H9 (cell line): ENCODE data around the gene LYRM1. TPM values are rescaled to one million over a fixed set of nuclear protein-coding genes. Genes with fewer than 3 reads are reported as not detected.

ENCODE experiments used
- DNase-seq: peaks from one replicate; pipeline ENCODE4 v3.0.0-alpha.2; 2017
- H2AFZ ChIP-seq: one replicate; pipeline ENCODE4 v1.6.1; 2013; ENCODE audit warnings: mild to moderate bottlenecking, low read length, control low read depth, moderate library complexity
- H2AK5ac ChIP-seq: 2 replicates; pipeline ENCODE4 v1.6.1; 2013; ENCODE audit warnings: low read length, control low read depth, mixed read lengths; ENCODE audit not compliant: insufficient read length
- H2BK120ac ChIP-seq: one replicate; pipeline ENCODE4 v1.6.1; 2013; ENCODE audit warnings: low read depth, mild to moderate bottlenecking, low read length, control low read depth, inconsistent platforms; ENCODE audit not compliant: poor library complexity, severe bottlenecking
- H2BK12ac ChIP-seq: 2 replicates; pipeline ENCODE4 v1.6.1; 2013; ENCODE audit warnings: low read length, control low read depth, mixed read lengths, low read depth; ENCODE audit not compliant: insufficient read length
- H2BK15ac ChIP-seq: 2 replicates; pipeline ENCODE4 v1.6.1; 2013; ENCODE audit warnings: low read depth, low read length, control low read depth
- H2BK20ac ChIP-seq: one replicate; pipeline ENCODE4 v1.6.1; 2013; ENCODE audit warnings: low read depth, mild to moderate bottlenecking, low read length, control low read depth, inconsistent platforms; ENCODE audit not compliant: poor library complexity, severe bottlenecking
- H2BK5ac ChIP-seq: 2 replicates; pipeline ENCODE4 v1.6.1; 2013; ENCODE audit warnings: low read length, control low read depth, mixed read lengths; ENCODE audit not compliant: insufficient read length
- H3K14ac ChIP-seq: 2 replicates; pipeline ENCODE4 v1.6.1; 2013; ENCODE audit warnings: low read length, control low read depth; ENCODE audit not compliant: insufficient read depth
- H3K18ac ChIP-seq: 2 replicates; pipeline ENCODE4 v1.6.1; 2013; ENCODE audit warnings: low read depth, mild to moderate bottlenecking, mixed read lengths, low read length, control low read depth; ENCODE audit not compliant: insufficient read length
- H3K23ac ChIP-seq: 2 replicates; pipeline ENCODE4 v1.6.1; 2013; ENCODE audit warnings: low read length, control low read depth, mixed read lengths, low read depth; ENCODE audit not compliant: insufficient read length
- H3K23me2 ChIP-seq: 2 replicates; pipeline ENCODE4 v1.6.1; 2013; ENCODE audit warnings: low read depth, mild to moderate bottlenecking, mixed read lengths, low read length, control low read depth; ENCODE audit not compliant: insufficient read length, poor library complexity, severe bottlenecking
- H3K27ac ChIP-seq: 2 replicates; pipeline ENCODE4 v1.5.1; 2013; ENCODE audit warnings: low read length, control low read depth, mixed read lengths, low read depth; ENCODE audit not compliant: insufficient read length
- H3K27me3 ChIP-seq: 2 replicates; pipeline ENCODE4 v1.6.1; 2013; ENCODE audit warnings: low read length, control low read depth, inconsistent platforms; ENCODE audit not compliant: insufficient read depth
- H3K4ac ChIP-seq: 2 replicates; pipeline ENCODE4 v1.6.1; 2013; ENCODE audit warnings: low read depth, mild to moderate bottlenecking, control low read depth, inconsistent platforms, low read length, moderate library complexity
- H3K4me1 ChIP-seq: 2 replicates; pipeline ENCODE4 v1.6.1; 2013; ENCODE audit warnings: low read length, control low read depth, inconsistent platforms; ENCODE audit not compliant: insufficient read depth
- H3K4me2 ChIP-seq: 2 replicates; pipeline ENCODE4 v1.6.1; 2013; ENCODE audit warnings: low read length, control low read depth, mixed read lengths; ENCODE audit not compliant: insufficient read length, insufficient read depth
- H3K56ac ChIP-seq: 2 replicates; pipeline ENCODE4 v1.6.1; 2013; ENCODE audit warnings: low read depth, mild to moderate bottlenecking, mixed read lengths, low read length, control low read depth; ENCODE audit not compliant: insufficient read length
- H3K79me1 ChIP-seq: 2 replicates; pipeline ENCODE4 v1.6.1; 2013; ENCODE audit warnings: low read depth, mild to moderate bottlenecking, moderate library complexity, low read length, control low read depth, inconsistent platforms; ENCODE audit not compliant: insufficient read depth, poor library complexity, severe bottlenecking
- H3K79me2 ChIP-seq: 2 replicates; pipeline ENCODE4 v1.6.1; 2013; ENCODE audit warnings: low read length, control low read depth, inconsistent platforms; ENCODE audit not compliant: insufficient read depth
- H3K9ac ChIP-seq: 2 replicates; pipeline ENCODE4 v1.6.1; 2013; ENCODE audit warnings: low read length, control low read depth, mixed read lengths; ENCODE audit not compliant: insufficient read length; ENCODE audit errors: extremely low read depth
- H3K9me3 ChIP-seq: one replicate; pipeline ENCODE4 v1.6.1; 2013; ENCODE audit warnings: low read depth, low read length, inconsistent platforms; ENCODE audit not compliant: control insufficient read depth
- H3T11ph ChIP-seq: one replicate; pipeline ENCODE4 v1.6.1; 2013; ENCODE audit warnings: mild to moderate bottlenecking, low read length, control low read depth, inconsistent platforms
- H4K20me1 ChIP-seq: one replicate; pipeline ENCODE4 v1.6.1; 2013; ENCODE audit not compliant: control insufficient read depth, insufficient read length, insufficient read depth
- H4K5ac ChIP-seq: 2 replicates; pipeline ENCODE4 v1.6.1; 2013; ENCODE audit warnings: low read depth, mild to moderate bottlenecking, mixed read lengths, low read length, control low read depth; ENCODE audit not compliant: insufficient read length
- H4K8ac ChIP-seq: replicated peaks from 2 replicates; pipeline ENCODE4 v1.6.1; 2013; ENCODE audit warnings: low read length, control low read depth, mixed read lengths, low read depth; ENCODE audit not compliant: insufficient read length
- H4K91ac ChIP-seq: 2 replicates; pipeline ENCODE4 v1.6.1; 2013; ENCODE audit warnings: low read depth, mild to moderate bottlenecking, moderate library complexity, mixed read lengths, low read length, control low read depth; ENCODE audit not compliant: insufficient read length
- H3K27ac Mint-ChIP-seq, 3 experiments: 2 replicates in 2 of 3; 3 replicates in 1 of 3; pipeline ENCODE4 v1.8.0; 2020 to 2021; ENCODE audit warnings: mixed read lengths in 3 of 3, mild to moderate bottlenecking in 1 of 3, moderate library complexity in 1 of 3
- H3K27me3 Mint-ChIP-seq: 2 replicates; pipeline ENCODE4 v1.8.0; 2021; ENCODE audit warnings: low read depth, mild to moderate bottlenecking, moderate library complexity, mixed read lengths
- H3K36me3 Mint-ChIP-seq, 3 experiments: 2 replicates in 2 of 3; 3 replicates in 1 of 3; pipeline ENCODE4 v1.8.0; 2020 to 2021; ENCODE audit warnings: low read depth in 3 of 3, mixed read lengths in 3 of 3; ENCODE audit not compliant: insufficient read depth in 1 of 3
- H3K4me1 Mint-ChIP-seq, 2 experiments: 2 replicates each; pipeline ENCODE4 v1.8.0; 2020; ENCODE audit warnings: mixed read lengths in 2 of 2
- H3K4me3 Mint-ChIP-seq, 2 experiments: 2 replicates in 1 of 2; 3 replicates in 1 of 2; pipeline ENCODE4 v1.8.0; 2020 to 2021; ENCODE audit warnings: mild to moderate bottlenecking in 2 of 2, mixed read lengths in 2 of 2, moderate library complexity in 1 of 2
- H3K9me3 Mint-ChIP-seq, 2 experiments: 2 replicates in 1 of 2; 3 replicates in 1 of 2; pipeline ENCODE4 v1.8.0; 2020; ENCODE audit warnings: mild to moderate bottlenecking in 2 of 2, mixed read lengths in 2 of 2, moderate library complexity in 1 of 2
- CTCF ChIP-seq: fragments of 200-600 bp; sonication (generic); conservative IDR thresholded peaks from 3 replicates; pipeline ENCODE4 v1.8.0; 2021; ENCODE audit warnings: antibody characterized with exemption, mild to moderate bottlenecking
- WGBS: extraction: QIAGEN DNeasy Blood & Tissue Kit; methylation state at CpG from one replicate; pipeline ENCODE4 v1.1.7; 2013; ENCODE audit warnings: missing lambda C conversion rate, low lambda C conversion rate, mixed read lengths; ENCODE audit not compliant: insufficient read length; ENCODE audit errors: extremely low coverage; 5-methylcytosine and 5-hydroxymethylcytosine counted together
- total RNA-seq: library from RNA; stranded (reverse); gene quantifications from 2 replicates; pipeline ENCODE4 v1.2.1, GENCODE V29; 2021

LYRM1 gene
- total RNA-seq, 1 experiment from 2014 or later, result 9.6 TPM

GRCh38 chr16:20886320-20886719 lies 14.3 kb upstream of the LYRM1 start:
- no peaks in the 10 kb centered on the region for H3K27me3 ChIP-seq
- Mint-ChIP-seq H3K27ac (no peak overlapping the region), H3K4me1 (peaks cover 19 to 25% of the 10 kb centered on the region in 2 experiments), H3K27me3 (no peaks in the 10 kb centered on the region), H3K9me3 (no peaks in the 10 kb centered on the region), H3K4me3 (no peak overlapping the region), H3K36me3 (peaks cover 0 to 10% (median 2%) of the 10 kb centered on the region in 3 experiments; a peak in 3 of 7 replicates)
- H3K18ac ChIP-seq, result no peak overlapping the region
- H3K14ac ChIP-seq, result no peak overlapping the region
- no peak overlapping the region for H4K5ac ChIP-seq
- H3K79me1 ChIP-seq, result peaks cover 6% of the 10 kb centered on the region
- H2BK5ac ChIP-seq, result no peak overlapping the region
- H3K9ac ChIP-seq, result no peak overlapping the region
- H3K23ac ChIP-seq, result no peak overlapping the region
- H2AK5ac ChIP-seq, result no peak overlapping the region
- H3K4me1 ChIP-seq, result peaks cover 4% of the 10 kb centered on the region; the same call in 1 of the 2 replicates
- peaks cover 2% of the 10 kb centered on the region; the same call in 1 of the 2 replicates for H3K79me2 ChIP-seq
- no peak overlapping the region for H3K4ac ChIP-seq
- H2BK120ac ChIP-seq, result no peak overlapping the region
- H4K91ac ChIP-seq, result no peak overlapping the region
- H3K23me2 ChIP-seq, result no peaks in the 10 kb centered on the region
- H3K4me2 ChIP-seq, result no peak overlapping the region
- no peak overlapping the region for H2BK20ac ChIP-seq
- no peaks in the 10 kb centered on the region for H3K9me3 ChIP-seq
- no peak overlapping the region for H4K8ac ChIP-seq
- no peak overlapping the region for H3K56ac ChIP-seq
- no peak overlapping the region for H3K27ac ChIP-seq
- no CpG with 5 or more reads among the region's 1 CpG for WGBS
- no peaks in the 10 kb centered on the region for H4K20me1 ChIP-seq
- no peak overlapping the region for H2BK15ac ChIP-seq
- no peak overlapping the region for H2AFZ ChIP-seq
- no peak for TF ChIP-seq CTCF
- no peak overlapping the region for H2BK12ac ChIP-seq
- no peak overlapping the region for H3T11ph ChIP-seq
- no peak for DNase-seq
